GM23338 (cell line): ENCODE results near the gene TMPRSS11F. TPM values are rescaled to one million over a fixed set of nuclear protein-coding genes. Genes with fewer than 3 reads are reported as not detected.

ENCODE experiments used
- ATAC-seq: fragments of 200-7000 bp; cut with Tn5 transposase; 3 replicates; pipeline ENCODE4 v1.9.1; 2020
- DNase-seq: peaks from one replicate; pipeline ENCODE4 v3.0.0-alpha.2; 2015; ENCODE audit warnings: low spot score
- H2AFZ ChIP-seq: fragments of 200-600 bp; sonication (generic); 2 replicates; pipeline ENCODE4 v1.8.0; 2016; ENCODE audit warnings: antibody characterized with exemption, mild to moderate bottlenecking, moderate library complexity
- H3F3A ChIP-seq: fragments of 200-600 bp; sonication (generic); replicated peaks from 2 replicates; pipeline ENCODE4 v1.8.0; 2017; ENCODE audit warnings: antibody characterized with exemption, mixed run types, low read depth
- H3K27ac ChIP-seq: fragments of 200-600 bp; sonication (generic); 2 replicates; pipeline ENCODE4 v1.6.1; 2016; ENCODE audit warnings: low read depth
- H3K27me3 ChIP-seq: fragments of 200-600 bp; sonication (generic); 2 replicates; pipeline ENCODE4 v1.8.0; 2016; ENCODE audit warnings: mild to moderate bottlenecking, mixed run types, moderate library complexity; ENCODE audit not compliant: insufficient read depth
- H3K36me3 ChIP-seq: fragments of 200-600 bp; sonication (generic); 2 replicates; pipeline ENCODE4 v1.8.0; 2016; ENCODE audit warnings: mild to moderate bottlenecking; ENCODE audit not compliant: insufficient read depth
- H3K4me1 ChIP-seq: fragments of 200-600 bp; sonication (generic); 2 replicates; pipeline ENCODE4 v1.8.0; 2016; ENCODE audit warnings: mild to moderate bottlenecking, moderate library complexity; ENCODE audit not compliant: insufficient read depth
- H3K4me2 ChIP-seq: fragments of 200-600 bp; sonication (generic); 2 replicates; pipeline ENCODE4 v1.7.1; 2017; ENCODE audit warnings: mixed run types
- H3K4me3 ChIP-seq: fragments of 200-600 bp; sonication (generic); 2 replicates; pipeline ENCODE4 v1.6.1; 2016; ENCODE audit warnings: mixed run types
- H3K79me2 ChIP-seq: fragments of 200-600 bp; sonication (generic); replicated peaks from 2 replicates; pipeline ENCODE4 v1.8.0; 2017; ENCODE audit warnings: mild to moderate bottlenecking; ENCODE audit not compliant: insufficient read depth
- H3K9me2 ChIP-seq: fragments of 200-600 bp; sonication (generic); 2 replicates; pipeline ENCODE4 v1.8.0; 2017; ENCODE audit not compliant: insufficient read depth
- H4K20me1 ChIP-seq: fragments of 200-600 bp; sonication (generic); replicated peaks from 2 replicates; pipeline ENCODE4 v1.8.0; 2017; ENCODE audit warnings: mild to moderate bottlenecking; ENCODE audit not compliant: insufficient read depth
- H3K27ac Mint-ChIP-seq: 2 replicates; pipeline ENCODE4 v1.8.0; 2020; ENCODE audit warnings: inconsistent platforms, mild to moderate bottlenecking, moderate library complexity, mixed read lengths
- H3K27me3 Mint-ChIP-seq: 3 replicates; pipeline ENCODE4 v1.8.0; 2022; ENCODE audit warnings: low read depth, mild to moderate bottlenecking, moderate library complexity, mixed read lengths, inconsistent platforms; ENCODE audit not compliant: insufficient read depth, poor library complexity
- H3K36me3 Mint-ChIP-seq: 3 replicates; pipeline ENCODE4 v1.8.0; 2021; ENCODE audit warnings: low read depth, mild to moderate bottlenecking, inconsistent platforms, moderate library complexity, mixed read lengths
- H3K4me1 Mint-ChIP-seq: 3 replicates; pipeline ENCODE4 v1.8.0; 2020; ENCODE audit warnings: mild to moderate bottlenecking, inconsistent platforms, mixed read lengths
- H3K4me3 Mint-ChIP-seq: 3 replicates; pipeline ENCODE4 v1.8.0; 2021; ENCODE audit warnings: moderate library complexity, mild to moderate bottlenecking, inconsistent platforms, mixed read lengths
- H3K9me3 Mint-ChIP-seq: 3 replicates; pipeline ENCODE4 v1.8.0; 2020; ENCODE audit warnings: moderate library complexity, mild to moderate bottlenecking, inconsistent platforms, mixed read lengths
- CTCF ChIP-seq, 2 experiments: fragments of 200-600 bp in 1 of 2; sonication (generic) in 1 of 2; conservative IDR thresholded peaks; 2 replicates each; pipeline versions ENCODE4 v1.5.1 to v1.6.1; 2016 to 2017; ENCODE audit warnings: antibody characterized with exemption in 2 of 2, low read depth in 2 of 2, mild to moderate bottlenecking in 2 of 2, moderate library complexity in 1 of 2
- EZH2 ChIP-seq: fragments of 200-600 bp; sonication (generic); IDR thresholded peaks from one replicate; pipeline ENCODE4 v1.8.0; 2017; ENCODE audit warnings: antibody characterized with exemption, mild to moderate bottlenecking, low read depth; ENCODE audit not compliant: unreplicated experiment
- JUNB ChIP-seq: IDR thresholded peaks from one replicate; pipeline ENCODE4 v1.6.1; 2016; ENCODE audit warnings: antibody characterized with exemption; ENCODE audit not compliant: unreplicated experiment
- NANOG ChIP-seq: IDR thresholded peaks from 2 replicates; pipeline ENCODE4 v1.6.1; 2016; ENCODE audit warnings: antibody characterized with exemption, borderline replicate concordance
- REST ChIP-seq: IDR thresholded peaks from one replicate; pipeline ENCODE4 v1.6.1; 2018; ENCODE audit warnings: antibody characterized with exemption; ENCODE audit not compliant: unreplicated experiment
- STAT1 ChIP-seq: IDR thresholded peaks from one replicate; pipeline ENCODE4 v1.6.1; 2016; ENCODE audit warnings: antibody characterized with exemption; ENCODE audit not compliant: unreplicated experiment
- ZNF114 ChIP-seq: fragments of 250-450 bp; sonication (Bioruptor Pico); IDR thresholded peaks from 2 replicates; pipeline ENCODE4 v1.5.0; 2020; ENCODE audit warnings: mild to moderate bottlenecking, moderate library complexity
- ZNF331 ChIP-seq: fragments of 250-450 bp; sonication (Bioruptor Pico); IDR thresholded peaks from 2 replicates; pipeline ENCODE4 v1.5.0; 2020; ENCODE audit warnings: low read depth, mild to moderate bottlenecking, moderate library complexity
- polyA plus RNA-seq: library from polyadenylated mRNA; unstranded; fragments of >200 nt; fragmentation: Nextera tagmentation; extraction: Ambion mirVana; gene quantifications from 2 replicates; pipeline ENCODE4 v1.2.1, GENCODE V29; 2016
- total RNA-seq: library from RNA; depleted of rRNA; stranded (reverse); fragments of >200 nt; shearing (Covaris generic); gene quantifications from 2 replicates; pipeline ENCODE4 v1.2.3, GENCODE V29; 2014
- TF ChIP-seq, protein P1 (sequence below): fragments of 250-450 bp; sonication (Bioruptor Pico); IDR thresholded peaks from 2 replicates; pipeline ENCODE4 v1.5.0; 2020; ENCODE audit warnings: mild to moderate bottlenecking, moderate library complexity
- TF ChIP-seq, protein P2 (sequence below): IDR thresholded peaks from 2 replicates; pipeline ENCODE4 v1.6.1; 2016; ENCODE audit warnings: antibody characterized with exemption

TMPRSS11F gene
- total and polyA plus RNA-seq, 2 experiments from 2014 or later = not detected

DNA sequence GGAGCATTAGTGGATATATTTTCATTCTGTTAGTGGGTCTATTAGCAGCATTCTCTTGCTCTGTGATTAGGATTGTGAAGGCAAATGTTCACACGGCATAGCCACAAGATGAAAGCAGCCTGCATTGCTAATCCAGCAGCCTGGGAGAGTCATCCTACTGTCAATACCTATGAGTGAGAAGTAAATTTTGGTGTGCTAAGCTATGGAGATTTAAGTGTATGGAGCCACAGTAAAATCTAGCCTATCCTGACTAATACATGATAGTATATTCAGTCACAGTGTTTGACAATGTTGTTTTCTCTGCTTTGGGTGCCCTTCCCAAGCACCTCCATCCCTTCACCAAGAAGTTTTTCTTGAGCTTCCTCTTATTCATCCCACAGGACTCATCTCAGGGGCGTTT is 47.2 kb upstream of the TMPRSS11F start:
- H3K27me3 Mint-ChIP-seq = no peaks in the 10 kb centered on the region
- Histone ChIP-seq H3K27me3 (no peaks in the 10 kb centered on the region), H3K4me1 (no peaks in the 10 kb centered on the region), H4K20me1 (no peaks in the 10 kb centered on the region), H3K27ac (no peak overlapping the region), H3K4me2 (no peak overlapping the region), H3K36me3 (no peaks in the 10 kb centered on the region), H3K9me2 (no peaks in the 10 kb centered on the region), H2AFZ (peak overlapping the region; percentile 67; the same call in 1 of the 2 replicates), H3K4me3 (no peak overlapping the region), H3F3A (no peaks in the 10 kb centered on the region), H3K79me2 (no peaks in the 10 kb centered on the region)
- H3K4me1 Mint-ChIP-seq = no peaks in the 10 kb centered on the region
- H3K36me3 Mint-ChIP-seq = peaks cover 26% of the 10 kb centered on the region
- TF ChIP-seq, protein P1, sequence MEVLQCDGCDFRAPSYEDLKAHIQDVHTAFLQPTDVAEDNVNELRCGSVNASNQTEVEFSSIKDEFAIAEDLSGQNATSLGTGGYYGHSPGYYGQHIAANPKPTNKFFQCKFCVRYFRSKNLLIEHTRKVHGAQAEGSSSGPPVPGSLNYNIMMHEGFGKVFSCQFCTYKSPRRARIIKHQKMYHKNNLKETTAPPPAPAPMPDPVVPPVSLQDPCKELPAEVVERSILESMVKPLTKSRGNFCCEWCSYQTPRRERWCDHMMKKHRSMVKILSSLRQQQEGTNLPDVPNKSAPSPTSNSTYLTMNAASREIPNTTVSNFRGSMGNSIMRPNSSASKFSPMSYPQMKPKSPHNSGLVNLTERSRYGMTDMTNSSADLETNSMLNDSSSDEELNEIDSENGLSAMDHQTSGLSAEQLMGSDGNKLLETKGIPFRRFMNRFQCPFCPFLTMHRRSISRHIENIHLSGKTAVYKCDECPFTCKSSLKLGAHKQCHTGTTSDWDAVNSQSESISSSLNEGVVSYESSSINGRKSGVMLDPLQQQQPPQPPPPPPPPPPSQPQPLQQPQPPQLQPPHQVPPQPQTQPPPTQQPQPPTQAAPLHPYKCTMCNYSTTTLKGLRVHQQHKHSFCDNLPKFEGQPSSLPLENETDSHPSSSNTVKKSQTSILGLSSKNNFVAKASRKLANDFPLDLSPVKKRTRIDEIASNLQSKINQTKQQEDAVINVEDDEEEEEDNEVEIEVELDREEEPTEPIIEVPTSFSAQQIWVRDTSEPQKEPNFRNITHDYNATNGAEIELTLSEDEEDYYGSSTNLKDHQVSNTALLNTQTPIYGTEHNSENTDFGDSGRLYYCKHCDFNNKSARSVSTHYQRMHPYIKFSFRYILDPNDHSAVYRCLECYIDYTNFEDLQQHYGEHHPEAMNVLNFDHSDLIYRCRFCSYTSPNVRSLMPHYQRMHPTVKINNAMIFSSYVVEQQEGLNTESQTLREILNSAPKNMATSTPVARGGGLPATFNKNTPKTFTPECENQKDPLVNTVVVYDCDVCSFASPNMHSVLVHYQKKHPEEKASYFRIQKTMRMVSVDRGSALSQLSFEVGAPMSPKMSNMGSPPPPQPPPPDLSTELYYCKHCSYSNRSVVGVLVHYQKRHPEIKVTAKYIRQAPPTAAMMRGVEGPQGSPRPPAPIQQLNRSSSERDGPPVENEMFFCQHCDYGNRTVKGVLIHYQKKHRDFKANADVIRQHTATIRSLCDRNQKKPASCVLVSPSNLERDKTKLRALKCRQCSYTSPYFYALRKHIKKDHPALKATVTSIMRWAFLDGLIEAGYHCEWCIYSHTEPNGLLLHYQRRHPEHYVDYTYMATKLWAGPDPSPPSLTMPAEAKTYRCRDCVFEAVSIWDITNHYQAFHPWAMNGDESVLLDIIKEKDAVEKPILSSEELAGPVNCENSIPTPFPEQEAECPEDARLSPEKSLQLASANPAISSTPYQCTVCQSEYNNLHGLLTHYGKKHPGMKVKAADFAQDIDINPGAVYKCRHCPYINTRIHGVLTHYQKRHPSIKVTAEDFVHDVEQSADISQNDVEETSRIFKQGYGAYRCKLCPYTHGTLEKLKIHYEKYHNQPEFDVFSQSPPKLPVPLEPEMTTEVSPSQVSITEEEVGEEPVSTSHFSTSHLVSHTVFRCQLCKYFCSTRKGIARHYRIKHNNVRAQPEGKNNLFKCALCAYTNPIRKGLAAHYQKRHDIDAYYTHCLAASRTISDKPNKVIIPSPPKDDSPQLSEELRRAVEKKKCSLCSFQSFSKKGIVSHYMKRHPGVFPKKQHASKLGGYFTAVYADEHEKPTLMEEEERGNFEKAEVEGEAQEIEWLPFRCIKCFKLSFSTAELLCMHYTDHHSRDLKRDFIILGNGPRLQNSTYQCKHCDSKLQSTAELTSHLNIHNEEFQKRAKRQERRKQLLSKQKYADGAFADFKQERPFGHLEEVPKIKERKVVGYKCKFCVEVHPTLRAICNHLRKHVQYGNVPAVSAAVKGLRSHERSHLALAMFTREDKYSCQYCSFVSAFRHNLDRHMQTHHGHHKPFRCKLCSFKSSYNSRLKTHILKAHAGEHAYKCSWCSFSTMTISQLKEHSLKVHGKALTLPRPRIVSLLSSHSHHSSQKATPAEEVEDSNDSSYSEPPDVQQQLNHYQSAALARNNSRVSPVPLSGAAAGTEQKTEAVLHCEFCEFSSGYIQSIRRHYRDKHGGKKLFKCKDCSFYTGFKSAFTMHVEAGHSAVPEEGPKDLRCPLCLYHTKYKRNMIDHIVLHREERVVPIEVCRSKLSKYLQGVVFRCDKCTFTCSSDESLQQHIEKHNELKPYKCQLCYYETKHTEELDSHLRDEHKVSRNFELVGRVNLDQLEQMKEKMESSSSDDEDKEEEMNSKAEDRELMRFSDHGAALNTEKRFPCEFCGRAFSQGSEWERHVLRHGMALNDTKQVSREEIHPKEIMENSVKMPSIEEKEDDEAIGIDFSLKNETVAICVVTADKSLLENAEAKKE (CRISPR knock-in tag) = no peak
- TF ChIP-seq STAT1 (no peak), JUNB (no peak), ZNF114 (CRISPR knock-in tag) (no peak), NANOG (no peak), EZH2 (no peak), ZNF331 (CRISPR knock-in tag) (no peak), CTCF (conservative IDR thresholded peaks at IDR 0.05; ENCODE audit: low read depth in 2 of 2) (no peak), REST (no peak)
- TF ChIP-seq, protein P2, sequence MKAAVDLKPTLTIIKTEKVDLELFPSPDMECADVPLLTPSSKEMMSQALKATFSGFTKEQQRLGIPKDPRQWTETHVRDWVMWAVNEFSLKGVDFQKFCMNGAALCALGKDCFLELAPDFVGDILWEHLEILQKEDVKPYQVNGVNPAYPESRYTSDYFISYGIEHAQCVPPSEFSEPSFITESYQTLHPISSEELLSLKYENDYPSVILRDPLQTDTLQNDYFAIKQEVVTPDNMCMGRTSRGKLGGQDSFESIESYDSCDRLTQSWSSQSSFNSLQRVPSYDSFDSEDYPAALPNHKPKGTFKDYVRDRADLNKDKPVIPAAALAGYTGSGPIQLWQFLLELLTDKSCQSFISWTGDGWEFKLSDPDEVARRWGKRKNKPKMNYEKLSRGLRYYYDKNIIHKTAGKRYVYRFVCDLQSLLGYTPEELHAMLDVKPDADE = no peak
- no peak overlapping the region for H3K27ac Mint-ChIP-seq
- H3K4me3 Mint-ChIP-seq = no peak overlapping the region
- H3K9me3 Mint-ChIP-seq = peaks cover 28% of the 10 kb centered on the region
- DNase-seq = no peak
- ATAC-seq = no peak
